Activated CD4-positive, alpha-beta T cell treated with anti-CD3 and anti-CD28 coated beads, Interleukin-2, amount 50 U/mL, for 24 hours (primary cell): ENCODE data around the gene RNF220.

Experiments
- DNase-seq, 2 donors: peaks; one replicate each; pipeline ENCODE4 v3.0.0-alpha.2; 2020; ENCODE audit warnings: low read depth in 1 of 2, low spot score in 1 of 2

The RNF220 gene

DNA sequence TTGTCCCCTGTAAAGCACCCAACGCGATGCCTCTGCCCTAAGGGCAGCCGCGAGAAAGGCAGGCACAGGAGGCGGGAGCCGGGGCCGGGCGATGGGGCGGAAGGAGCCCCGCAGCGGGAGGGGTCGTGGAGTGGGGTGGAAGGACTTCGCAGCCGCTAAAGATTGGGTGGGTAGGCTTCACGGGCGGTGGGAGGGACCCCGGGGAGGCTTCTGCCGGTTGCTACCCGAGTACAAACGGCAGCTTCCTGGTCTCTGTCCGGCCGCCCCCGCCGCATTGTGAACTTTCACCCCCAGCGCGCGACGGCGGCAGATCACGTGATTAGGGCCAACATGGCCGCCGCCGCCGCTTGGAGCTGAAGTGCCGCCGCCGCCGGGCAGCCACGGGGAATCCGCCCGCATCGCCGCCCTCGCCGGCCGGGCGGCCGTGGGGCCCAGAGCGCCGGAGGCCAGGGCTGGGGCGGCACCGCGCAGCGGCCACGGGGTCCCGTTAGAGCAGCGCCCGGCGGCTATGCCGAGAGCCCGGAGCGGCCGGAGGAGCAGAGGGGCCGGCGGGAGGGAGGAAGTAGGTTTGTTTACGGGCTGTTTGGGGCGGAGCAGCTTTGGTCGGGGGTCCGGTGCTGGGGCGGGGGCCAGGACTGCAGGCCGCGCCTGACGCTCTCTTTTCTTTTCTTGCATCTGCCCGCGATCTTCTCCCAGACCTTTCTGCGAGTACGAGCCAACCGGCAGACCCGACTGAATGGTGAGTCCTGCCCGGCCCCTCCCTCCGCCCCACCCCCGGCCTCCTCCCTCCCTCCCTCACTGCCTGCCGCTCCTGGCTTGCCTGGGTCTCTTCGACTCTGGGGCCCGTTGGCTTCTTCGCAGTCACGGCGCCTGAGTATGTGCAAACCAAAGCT lies 226.8 kb downstream of the RNF220 start:
- peak; percentile 82 to 86 for DNase-seq

DNA sequence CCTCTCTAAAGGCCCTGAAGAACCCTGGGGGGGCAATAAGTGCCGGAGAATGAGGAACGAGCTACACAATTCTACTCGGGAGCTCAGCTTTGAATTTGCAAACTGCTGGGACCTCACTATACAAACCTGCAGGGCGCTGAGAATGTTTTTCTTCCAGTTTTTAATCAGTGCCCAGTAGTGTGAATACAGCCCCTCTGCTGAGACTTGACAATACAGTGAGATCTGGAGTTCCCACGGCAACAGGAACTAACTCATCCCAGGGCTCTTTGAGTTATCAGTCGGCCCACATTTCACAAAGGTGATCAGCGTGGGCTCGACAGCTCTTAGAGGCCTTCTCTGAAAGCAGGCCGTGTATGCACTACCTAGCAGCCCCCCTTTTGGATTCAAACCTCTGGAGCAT lies 227.5 kb downstream of the RNF220 start:
- no peak for DNase-seq

DNA sequence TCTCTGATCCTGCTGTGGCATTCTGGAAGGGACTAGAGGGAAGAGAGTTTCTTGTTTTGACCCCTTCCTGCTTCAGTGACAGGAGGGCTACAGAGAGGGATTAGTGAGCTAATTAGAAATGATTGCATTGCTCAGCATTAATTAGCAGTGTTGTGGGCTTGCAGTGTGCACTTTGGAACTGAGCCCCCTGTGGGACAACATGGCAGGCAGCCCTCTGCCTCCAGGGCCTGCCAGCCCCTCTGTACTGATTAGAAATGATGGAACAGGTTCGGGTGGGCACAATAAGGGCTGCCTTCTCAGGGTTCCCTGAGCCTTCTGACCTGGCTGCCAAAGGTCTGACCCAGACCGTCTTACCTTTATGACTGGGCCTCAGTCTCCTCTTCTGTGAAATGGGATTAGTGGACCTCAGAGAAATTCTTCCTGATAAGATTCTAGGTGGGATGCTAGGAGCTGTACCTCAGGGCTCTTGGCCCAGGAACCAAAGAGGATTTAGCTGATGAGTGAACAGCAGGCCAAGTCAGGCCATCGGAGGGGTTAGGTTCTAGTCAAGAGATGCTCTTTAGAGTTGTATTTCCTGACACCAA lies 229.6 kb downstream of the RNF220 start:
- no peak for DNase-seq

DNA sequence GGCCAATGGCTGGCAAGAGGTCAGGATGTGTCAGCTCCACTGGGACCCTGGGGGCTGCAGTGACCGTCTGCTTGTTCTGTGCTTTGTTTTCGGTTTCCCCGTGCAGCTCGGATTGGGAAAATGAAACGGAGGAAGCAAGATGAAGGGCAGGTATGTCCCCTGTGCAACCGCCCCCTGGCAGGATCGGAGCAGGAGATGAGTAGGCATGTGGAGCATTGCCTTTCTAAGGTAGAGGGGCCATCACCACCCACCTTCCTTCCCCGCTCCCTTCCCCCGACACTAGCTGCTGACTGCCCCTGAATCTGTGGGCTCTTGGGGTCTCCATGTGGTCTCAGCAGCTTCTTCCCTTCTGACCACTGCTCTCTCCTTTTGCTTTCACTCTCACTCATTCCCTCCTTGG lies 230.4 kb downstream of the RNF220 start:
- DNase-seq, result no peak

- no peak for DNase-seq
Measured at GRCh38 chr1:44636083-44636687, 231.1 kb downstream of the RNF220 start.

DNA sequence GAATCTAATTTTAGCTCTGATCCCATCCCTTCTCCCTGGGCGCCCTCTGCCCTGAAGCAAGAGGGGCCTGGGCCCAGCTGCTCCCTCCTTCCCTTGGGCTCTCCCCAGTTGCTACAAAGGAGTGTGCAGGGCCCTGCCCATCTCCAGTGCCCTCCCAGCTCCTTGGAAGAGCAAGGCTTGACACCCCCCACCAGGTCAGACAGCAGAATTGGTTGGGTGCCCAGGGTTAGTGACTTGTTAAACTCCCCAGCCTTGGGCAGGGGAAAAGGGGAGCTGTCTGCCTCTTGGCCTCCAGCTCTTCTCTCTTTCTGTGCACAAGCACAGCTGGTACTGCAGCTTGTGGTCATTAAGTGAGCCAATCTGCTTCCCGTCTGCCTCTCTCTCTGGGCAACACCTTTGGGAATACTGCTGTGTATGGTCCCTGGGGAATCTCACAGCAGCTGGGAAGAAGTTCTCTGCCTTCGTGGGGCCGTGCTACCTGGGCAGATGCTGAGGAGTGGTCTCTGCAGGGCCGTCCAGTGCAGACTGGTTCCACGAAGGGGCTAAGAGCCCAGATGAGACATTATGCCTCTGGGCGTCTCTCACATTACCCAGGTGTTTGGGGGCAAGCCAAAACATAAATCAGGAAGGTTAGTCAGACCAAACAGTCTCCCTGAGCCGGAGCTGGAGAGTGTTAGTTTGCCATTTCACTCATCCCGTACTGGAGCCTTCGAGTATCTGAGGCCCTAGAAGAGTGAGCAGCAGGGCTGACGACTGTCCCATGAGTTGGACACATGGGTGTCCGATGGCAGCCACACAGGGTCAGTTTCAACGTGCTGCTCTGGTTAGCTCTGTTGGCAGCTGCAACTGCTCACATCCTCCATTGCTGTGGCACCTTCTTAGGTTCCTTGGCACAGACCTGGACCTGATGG lies 231.9 kb downstream of the RNF220 start:
- no peak for DNase-seq

GRCh38 chr1:44637702-44638411 lies 232.8 kb downstream of the RNF220 start:
- DNase-seq, result no peak

DNA sequence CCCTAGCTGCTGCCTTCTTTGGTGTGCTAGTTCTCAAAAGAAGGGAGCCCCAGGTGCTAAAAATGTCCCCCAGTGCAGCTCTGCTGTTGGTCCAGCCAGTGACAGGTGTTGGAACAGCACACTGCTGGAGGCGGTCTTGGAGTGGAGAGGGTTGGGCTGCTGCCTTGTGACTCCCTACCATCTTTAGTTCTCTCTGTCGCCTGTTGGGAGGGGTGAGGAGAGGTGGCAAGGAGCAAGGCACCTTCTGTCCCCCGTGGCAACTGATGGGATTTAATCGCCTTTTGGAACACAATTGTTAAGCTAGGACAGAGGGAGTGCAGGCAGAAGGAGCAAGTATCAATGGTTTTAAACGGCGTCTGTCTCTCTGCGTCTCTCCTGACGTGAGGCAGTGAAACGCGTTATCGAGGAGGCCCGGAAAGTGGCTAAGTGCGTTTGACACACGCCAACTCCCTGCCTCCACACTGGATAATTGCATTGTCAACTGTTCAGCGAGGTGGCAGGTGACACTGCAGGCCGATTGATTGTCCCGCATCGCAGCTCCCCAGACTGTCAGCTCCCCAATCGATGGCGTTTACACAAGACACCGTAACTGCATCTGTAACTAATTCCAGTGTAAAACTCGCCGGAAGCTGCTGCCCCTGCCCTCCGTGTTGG lies 235.3 kb downstream of the RNF220 start:
- DNase-seq, result no peak

DNA sequence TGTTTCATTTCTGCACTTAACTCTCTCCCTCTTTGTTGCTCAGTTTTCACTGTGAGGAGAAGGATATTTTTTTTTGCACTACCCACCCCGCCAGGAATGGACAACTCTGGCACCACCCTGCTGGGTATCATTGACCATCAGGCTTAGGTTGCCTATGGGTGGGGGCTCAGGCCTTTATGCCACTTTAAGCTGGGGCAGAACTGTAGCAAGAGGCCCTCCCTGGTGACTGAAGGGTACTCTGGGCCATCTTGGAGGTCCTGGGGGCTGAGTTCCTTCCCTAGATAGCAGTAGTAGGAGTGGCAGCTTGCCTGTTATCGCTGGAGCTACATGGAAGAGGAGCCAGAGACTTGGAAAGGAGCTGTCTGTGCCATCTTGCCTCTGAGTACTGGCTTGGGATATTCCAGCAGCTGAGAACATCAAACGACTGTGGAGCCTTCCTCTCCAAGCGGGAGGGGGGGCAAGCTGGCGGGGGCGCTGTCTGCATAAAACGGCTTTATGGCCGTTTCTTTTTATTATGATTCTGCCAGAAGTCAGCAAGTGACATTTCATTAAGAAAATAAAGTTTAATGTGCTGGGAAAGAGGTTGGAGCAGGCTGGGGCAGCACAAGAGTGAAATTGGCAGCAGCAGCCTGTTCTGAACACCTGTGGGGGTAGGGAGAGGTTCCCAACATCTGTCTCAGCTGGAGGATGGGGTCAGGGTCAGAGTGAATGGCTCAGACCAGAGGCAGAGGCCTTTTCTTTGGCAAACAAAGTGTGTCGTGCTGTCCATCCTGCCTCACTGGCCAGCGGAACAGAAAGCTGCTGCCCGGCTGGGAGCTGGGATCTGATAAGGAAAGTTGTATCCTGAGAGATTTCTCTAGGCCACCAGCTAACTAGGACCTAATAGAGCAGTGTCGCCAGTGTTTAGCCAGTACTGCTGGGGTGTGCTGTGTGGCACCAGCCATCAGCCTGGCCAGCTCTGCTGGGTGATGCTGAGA lies 236.4 kb downstream of the RNF220 start:
- no peak for DNase-seq

GRCh38 chr1:44642255-44642654 lies 237.2 kb downstream of the RNF220 start:
- no peak for DNase-seq

DNA sequence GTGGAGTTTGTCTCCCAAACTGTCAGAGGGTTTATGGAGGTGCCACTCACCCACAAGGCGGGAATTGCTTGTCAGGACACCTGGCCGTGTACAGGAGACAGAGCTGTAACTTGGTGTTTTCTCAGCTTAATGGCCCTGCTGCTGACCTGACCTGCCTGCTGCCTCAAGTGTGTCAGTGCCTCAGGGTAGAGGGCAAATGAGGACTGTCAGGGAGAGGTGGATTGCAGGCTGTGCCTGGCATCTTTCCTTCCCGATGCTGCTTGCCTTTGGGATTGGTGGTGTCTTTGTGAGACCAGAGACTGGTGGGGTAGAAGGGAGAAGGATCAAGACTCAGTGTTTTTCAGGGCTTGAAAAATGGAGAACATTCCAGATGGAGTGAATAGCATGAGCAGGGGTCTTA lies 237.9 kb downstream of the RNF220 start:
- DNase-seq, result no peak

DNA sequence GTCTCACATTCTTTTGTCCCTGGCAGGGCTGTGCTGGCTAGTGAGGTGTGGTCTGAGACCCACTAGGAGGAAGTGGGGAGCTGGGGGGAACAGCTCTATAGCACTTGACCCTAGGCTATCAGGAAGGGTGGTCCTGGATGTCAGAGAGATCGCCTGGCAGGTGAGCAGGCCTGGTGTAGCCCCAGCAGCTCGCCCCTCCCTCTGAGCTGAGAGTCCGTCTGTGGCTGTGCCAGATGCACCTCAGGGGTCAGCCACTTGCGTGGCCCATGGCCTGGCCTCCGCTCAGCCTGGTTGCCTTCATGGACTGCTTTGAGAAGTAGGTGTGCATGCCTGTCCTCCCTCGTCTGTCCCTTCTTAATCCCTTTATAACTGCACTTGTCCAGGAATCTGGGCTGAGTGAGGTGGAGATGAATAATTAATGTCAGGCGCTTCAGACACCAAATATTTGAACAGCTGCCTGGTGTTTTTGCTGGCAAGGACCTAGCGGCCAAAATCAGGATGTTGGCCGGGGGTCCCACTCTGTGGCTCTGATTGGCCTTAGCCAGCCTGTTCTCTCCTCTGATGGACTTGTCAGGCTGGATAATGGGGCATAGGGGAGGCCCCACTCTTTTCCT lies 238.8 kb downstream of the RNF220 start:
- no peak for DNase-seq

GRCh38 chr1:44644806-44645205 lies 239.8 kb downstream of the RNF220 start:
- DNase-seq, result no peak

GRCh38 chr1:44645476-44646244 lies 240.6 kb downstream of the RNF220 start:
- DNase-seq, result no peak

- DNase-seq, result no peak
Measured at GRCh38 chr1:44646261-44647110, 241.4 kb downstream of the RNF220 start.

DNA sequence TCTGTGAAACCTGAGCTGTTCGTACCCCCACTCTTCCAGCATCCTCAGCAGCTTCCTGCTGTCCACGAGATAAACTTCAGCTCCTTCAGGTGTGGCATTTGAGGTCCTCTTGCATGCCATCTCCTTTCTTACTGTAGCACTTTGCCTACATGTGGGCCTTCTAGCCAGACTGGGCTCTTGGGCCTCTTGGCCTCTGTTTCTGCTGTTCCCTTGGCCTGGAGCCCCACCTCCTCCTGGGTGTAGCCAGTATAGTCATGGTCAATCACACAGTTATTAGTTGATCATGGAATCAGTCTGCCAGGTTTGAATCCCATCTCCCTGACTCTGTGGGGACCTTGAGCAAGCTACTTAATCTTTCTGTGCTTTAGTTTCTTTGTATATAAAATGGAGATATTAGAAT lies 242.8 kb downstream of the RNF220 start:
- DNase-seq, result no peak
